Measurements from ENCODE around the gene OBSCN.

Gene OBSCN

DNA sequence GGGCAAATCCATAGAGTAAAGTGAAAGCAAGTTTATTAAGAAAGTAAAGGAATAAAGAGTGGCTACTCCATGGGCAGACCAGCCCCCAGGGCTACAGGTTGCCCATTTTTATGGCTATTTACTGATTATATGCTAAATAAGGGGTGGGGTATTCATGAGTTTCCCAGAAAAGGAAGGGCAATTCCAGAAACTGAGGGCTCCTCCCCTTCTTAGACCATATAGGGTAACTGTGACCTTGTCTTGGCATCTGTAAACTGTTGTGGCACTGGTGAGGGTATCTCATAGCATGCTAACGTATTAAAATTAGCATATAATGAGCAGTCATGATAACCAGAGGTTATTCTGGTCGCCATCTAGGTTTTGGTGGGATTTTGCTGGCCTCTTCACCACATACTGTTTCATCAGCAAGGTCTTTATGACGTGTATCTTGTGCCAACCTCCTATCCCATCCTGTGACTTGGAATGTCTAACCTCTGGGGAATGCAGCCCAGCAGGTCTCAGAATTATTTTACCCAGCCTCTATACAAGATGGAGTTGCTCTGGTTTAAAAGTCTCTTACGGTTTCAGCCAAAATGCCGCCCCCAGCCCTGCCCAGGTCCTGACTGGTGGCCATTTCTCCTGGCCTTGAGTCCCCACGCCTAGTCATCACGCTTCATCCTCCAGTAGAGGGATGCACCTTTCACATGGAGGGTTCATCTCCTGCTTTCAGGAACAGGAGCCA is 209.8 kb downstream of the OBSCN start:
- DNase-seq (ENCODE audit: low read depth in 2 of 2): no peak

DNA sequence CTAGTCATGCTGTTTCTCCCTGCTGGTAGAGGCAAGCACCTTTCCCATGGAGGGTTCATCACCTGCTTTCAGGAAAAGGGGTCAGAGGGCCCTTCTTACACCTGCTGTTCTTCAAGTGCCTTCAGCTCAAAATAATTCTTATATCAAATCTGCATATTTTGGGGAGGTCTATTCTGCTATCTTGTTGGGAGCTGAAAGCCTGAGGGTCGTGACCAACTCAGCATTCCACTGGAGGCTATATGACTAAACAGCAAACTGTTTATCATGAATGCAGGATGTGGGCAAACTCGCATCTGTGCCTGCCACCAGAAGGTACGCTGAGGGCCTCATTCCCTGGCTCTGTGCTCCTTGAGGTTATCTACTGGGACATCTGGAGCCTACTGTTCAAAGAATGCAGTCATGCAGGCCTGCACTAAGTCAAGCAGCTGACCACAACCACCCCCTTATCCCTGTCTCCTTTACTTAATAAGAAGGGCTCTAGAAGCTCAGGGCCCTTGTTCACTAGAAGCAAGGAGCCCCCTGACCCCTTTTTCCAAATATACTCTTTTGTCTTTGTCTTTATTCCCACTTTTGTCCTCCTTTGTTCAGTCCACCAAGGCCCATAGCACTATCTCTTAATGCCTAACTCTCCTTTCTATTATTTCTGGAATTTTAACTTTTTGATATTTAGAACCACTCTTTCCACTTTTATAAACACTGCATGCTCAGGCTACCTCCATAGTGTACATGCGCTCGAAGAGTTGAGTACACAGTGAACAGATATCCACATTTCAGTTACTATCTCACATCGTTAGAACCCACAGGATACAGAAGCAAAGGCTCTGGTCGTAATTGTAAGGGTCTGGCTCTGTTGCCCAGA is 213.4 kb downstream of the OBSCN start:
- no peak for DNase-seq (ENCODE audit: low read depth in 2 of 2)

DNA sequence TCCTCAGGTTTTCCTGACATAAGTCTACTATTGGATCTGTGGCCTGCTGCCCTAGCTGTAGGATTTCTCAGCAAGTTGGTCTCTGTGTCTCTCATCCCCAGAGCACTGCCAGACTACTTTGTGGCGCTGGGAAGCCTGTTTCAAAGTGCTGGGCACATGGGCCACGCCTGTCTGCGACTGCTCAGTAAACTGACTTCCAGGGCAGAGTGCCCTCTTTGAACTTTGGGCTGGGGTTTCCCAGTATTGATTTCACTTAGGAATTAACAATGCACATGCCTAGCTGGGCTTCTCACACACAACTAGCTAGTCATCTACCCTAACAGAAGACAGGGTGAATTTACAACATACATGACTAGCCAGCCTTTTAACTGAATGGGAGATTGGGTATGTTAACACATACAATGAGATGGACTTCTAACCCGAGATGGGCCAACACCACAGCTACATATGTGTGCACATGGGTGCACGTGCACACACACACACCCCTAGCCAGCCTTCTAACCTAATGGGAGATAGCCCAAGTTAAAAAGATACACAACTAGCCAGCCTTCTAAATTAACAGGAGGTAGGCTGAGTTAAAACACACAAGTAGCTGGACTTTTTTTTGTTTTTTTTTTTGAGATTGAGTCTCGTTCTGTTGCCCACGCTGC is 215.7 kb downstream of the OBSCN start:
- DNase-seq (ENCODE audit: low read depth in 2 of 2): no peak

DNA sequence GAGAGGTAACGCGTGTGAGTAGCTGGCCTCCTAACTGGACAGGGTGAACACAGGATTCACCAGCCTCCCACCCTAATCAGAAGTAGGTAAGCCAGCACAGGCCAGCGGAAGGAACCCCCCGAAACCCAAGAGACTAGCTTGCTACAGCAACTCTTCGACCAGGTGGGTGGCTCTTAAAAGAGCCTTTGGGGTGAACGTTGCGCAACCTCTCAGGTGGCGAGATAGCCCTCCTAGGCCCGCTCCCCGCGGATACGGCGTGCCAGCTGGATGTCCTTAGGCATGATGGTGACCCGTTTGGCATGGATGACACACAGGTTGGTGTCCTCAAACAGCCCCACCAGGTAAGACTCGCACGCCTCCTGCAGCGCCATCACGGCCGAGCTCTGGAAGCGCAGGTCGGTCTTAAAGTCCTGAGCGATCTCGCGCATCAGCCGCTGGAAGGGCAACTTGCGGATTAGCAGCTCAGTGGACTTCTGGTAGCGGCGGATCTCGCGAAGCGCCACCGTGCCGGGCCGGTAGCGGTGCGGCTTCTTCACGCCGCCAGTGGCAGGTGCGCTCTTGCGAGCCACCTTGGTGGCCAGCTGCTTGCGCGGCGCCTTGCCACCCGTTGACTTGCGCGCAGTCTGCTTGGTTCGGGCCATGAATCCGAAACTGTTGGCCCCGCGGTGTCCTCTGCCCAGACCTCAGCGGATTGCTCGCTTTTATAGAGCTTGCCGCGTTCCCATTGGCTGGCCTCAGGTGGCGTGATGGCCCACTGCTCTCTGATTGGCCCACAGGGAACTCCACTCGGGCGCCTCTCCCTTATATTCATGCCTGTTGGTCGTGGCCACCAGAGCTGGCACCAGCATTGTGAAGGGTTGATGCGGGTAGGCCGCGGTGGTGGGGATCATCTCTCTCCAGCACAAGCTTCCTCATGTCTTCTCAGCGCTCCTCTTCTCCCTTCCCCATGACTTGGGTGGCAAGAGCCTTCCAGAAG is 217.1 kb downstream of the OBSCN start:
- no peak for DNase-seq (ENCODE audit: low read depth in 2 of 2)

DNA sequence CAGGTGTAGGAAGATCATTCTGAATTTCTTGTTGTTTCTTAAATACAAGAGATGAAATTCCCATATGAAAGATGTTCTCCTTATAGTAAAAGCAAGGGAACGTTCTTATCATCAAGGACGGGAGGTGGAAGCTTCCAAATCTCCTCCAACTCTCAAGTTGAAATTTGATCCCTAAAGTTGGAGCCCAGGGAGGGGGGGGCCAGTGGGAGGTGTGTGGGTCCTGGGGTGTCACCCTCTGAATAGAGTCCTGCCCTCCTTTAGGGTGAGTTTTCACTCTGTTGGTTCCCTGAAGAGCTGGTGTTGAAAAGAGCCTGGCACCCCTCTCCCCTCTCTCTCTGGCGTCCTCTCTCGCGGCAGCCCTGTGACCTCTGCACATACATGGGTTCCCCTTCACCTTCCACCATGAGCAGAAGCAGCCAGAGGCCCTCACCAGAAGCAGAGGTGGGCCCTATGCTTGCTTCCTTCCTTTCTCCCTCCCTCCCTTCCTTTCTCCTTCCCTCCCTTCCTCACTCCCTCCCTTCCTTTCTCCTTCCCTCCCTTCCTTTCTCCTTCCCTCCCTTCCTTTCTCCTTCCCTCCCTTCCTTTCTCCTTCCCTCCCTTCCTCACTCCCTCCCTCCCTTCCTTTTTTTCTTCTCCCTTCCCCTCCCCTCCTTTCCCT is 218.8 kb downstream of the OBSCN start:
- DNase-seq (ENCODE audit: low read depth in 2 of 2): no peak

DNA sequence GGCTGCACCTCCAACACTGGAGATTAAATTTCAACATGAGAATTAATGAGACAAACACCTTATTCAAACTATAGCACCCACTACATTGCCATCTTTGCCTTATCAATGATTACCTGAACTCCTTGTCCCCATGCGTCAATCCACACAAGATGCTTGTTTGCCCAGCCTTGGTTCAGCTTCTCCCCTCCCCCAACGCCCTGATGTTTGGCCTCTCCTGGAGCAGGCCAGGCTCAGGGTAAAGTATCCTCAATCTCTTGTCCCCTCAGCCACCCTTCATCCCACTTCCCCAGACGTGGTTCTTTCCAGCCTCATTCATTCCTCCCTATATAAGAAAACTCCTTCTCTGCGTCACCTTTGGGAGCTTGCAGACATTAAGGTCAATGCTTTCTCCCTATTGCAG is 220.6 kb downstream of the OBSCN start:
- no peak for DNase-seq (ENCODE audit: low read depth in 2 of 2)

All from activated CD4-positive, alpha-beta T cell treated with anti-CD3 and anti-CD28 coated beads for 24 hours (primary cell).